HCEC 1CT (cell line): ENCODE results near the gene TMC7.

ENCODE experiments used
- DNase-seq: peaks from one replicate; pipeline ENCODE4 v3.0.0-alpha.2; 2017

TMC7 gene

DNA sequence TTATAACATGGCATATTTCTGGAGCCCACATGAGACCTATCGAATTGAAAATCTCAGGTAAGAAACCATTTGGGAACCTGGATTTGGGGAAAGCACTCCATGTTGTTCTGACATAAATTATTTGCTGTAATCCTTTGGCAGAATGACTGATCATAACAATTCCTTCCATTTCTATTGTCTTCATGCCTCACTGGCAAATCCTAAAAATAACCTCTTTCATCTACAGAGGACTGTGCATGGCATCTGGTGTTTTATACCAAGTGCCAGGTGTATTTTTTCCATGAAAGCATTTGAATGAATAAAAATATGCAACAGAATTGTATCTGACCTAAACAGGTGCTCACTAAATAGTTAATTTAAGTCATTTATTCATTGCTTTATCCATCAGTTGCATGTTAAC, 50.0 kb downstream of the TMC7 start:
- DNase-seq: no peak

DNA sequence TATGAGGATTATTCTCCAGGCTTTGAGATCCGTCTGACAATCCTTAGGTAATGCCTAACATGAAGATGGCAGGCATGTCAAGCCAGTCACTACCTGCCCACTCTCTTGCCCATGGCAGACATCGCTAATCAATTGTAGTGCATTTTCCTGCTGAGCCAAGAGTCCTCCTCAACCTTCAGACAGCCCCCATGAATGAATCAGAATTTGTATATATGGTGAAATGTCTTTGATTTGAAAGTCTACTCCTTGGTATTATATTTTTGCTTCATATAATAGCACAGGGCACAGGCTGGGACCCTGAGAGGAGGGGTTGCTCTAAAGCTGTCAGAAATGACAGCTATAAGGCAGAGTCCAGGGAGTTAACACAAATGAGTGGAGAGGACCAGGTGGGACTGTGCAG, 56.7 kb downstream of the TMC7 start:
- no peak for DNase-seq

DNA sequence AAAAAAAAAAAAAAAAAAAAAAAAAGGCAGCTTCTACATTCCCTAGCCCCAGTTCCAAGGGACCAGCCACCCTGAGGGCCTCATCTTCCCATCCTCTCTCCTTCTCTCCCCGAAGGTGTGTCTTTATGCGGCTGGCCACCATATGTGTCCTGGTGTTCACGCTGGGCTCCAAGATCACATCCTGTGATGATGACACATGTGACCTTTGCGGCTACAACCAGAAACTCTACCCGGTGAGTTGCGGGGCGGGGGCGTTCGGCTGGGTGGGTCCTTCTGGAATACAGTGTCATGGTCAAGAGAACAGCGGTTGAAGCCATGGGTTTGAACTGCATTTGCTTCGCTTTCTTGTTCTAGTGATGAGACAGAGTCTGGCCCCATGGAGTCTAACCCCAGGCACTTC, 61.0 kb downstream of the TMC7 start:
- no peak for DNase-seq

DNA sequence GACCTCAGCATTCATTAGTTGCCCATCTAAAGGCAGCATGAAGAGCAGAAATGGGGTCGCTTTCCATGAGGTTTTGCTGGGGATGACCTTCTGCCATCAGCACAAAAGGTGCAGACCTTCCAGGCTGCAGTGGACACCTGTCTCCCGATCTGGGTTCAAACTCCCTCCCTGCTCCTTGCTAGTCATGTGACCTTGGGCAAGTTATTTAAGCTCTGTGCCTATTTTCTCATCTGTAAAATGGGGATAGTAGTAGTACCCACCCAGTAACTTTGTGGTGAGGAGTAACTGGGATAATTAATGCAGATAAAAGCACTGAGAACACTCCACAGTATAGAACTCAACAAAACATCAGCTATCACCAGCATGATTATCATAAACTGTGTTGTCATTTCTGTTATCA, 62.3 kb downstream of the TMC7 start:
- DNase-seq: no peak

DNA sequence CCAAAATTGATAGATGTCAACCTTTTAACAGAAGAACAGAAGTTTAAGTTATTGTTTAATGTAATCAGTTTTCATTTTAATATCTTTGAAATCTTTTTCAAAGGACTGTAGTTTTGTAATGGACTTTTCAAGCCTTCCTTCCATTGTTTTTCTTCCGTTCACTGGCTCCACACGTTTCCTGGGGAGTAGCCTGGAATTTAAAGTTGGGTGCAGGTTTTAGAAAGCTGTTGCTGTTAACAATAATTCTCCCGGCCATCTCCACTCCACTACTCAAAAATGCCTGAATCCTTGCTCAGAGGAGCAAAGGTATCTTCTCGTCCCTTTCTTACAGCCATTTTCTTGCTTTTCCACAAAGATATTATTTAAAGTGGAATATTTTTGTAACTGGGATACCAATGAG, 79.0 kb downstream of the TMC7 start:
- no peak for DNase-seq

DNA sequence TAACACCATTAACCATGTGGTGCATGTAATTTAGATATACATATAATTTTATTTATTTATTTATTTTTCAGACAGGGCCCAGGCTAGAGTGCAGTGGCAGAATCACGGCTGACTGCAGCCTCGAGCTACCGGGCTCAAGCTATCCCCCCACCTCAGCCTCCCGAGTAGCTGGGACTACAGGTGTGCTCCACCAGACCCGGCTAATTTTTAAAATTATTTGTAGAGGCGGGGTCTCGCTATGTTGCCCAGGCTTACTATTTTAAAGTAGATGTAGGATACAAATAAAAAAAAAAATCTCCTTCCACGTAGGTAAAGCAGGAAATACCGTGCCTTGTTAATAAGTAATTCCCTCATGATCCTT, 83.2 kb downstream of the TMC7 start:
- no peak for DNase-seq

DNA sequence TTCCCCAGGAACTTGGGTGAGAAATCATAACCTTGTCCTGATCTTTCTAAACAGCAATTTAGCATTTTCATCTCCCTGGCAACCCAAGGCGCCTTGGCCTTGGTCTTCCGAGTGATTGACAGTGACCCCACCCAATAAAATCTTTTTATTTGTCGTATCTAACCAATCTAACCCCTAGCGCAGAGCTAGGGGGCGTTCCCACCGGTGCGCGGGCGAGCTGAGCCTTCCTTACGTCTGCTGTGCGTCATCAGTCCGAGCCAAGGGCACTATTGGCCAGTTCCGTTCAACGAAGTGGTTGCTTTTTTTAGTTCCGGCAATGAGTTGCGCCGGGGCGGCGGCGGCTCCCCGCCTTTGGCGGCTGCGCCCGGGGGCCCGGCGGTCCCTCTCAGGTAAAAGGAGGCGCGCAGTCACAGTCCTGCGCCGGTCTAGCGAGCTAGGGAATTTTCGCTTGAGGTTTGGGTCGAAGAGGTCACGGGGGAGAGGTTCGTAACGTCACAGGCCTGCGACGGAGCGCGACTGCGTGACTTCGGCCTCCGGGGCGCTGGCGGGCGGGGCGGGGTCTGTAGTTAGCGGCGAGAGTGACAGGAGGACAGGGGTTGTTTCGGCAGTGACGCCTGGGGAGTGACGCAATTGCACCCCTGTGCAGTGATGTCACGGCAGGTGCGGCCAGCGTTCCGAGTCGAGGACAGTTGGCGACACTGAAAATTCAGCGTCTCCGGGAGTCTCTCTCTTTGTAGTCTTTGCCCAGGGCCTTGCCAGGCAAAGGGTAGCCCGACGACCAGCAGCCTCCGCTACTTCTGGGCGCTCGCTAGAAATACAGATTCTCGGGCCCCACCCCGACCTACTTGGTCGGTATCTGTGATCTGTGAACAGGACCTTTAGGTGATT, 83.9 kb downstream of the TMC7 start, which contains the start of gene COQ7:
COQ7 (plus strand) TSS at position 266 of the 888 bp plus-strand sequence; CDS start at position 317, 51 bp downstream.
- peak; percentile 100 for DNase-seq

DNA sequence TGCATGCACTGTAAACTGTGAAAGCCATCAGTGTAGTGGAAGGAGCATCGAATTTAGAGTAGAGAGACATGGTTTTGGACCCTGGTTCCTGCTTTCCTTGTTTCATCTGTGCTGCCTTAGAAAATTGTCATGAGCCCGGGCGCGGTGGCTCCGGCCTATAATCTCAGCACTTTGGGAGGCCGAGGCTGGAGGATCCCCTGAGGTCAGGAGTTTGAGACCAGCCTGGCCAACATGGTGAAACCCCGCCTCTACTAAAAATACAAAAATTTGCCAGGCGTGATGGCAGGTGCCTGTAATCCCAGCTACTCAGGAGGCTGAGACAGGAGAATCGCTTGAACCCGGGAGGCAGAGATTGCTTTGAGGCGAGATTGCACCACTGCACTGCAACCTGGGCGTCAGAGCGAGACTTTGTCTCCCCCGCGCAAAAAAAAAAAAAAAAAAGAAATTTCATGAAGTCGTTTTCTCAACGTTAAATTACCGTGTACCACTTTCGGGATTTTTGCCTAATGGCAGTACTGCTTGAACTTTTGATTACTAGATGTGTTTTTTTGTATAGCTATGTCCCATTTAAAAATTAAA, 84.6 kb downstream of the TMC7 start:
- no peak for DNase-seq

DNA sequence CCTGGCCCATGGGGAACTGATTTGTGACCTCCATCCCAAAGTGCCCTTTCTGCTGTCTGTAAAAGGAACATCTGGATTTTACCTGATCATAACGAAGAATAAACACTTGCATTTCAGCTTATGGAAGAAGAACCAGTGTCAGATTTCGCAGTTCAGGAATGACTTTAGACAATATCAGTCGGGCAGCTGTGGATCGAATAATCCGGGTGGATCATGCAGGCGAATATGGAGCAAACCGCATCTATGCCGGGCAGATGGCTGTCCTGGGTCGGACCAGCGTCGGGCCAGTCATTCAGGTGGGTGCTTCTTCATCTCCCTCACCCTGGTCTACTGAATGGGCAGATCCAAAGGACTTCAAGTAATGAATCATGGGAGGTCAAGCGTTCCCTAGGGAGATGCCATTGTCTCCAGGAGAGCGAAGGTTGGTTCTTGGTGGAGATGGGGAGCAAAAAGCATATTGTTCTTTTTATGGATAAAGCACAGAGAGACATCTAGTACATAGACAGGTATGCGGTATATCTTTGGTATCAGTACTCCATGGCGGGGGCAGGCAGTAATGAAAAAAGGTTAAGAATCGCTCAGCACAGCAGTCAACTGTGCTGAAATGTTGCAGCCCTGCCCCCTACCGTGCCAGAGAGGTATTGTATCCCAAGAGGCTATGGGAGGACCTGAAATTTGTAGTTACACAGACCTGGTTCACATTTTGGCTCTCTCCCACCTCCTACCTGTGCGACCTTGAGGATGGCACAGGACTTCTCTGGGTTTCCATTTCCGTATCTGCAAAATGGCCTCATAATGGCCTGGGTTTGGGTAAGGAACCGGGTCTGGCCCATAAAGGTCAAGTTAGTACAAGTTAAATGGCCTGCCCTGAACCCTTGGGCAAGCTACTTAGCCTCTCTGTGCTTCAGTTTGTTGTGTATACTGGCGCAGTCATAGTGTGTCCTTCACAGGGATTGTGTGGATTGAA, 88.4 kb downstream of the TMC7 start:
- peak; percentile 33 for DNase-seq

DNA sequence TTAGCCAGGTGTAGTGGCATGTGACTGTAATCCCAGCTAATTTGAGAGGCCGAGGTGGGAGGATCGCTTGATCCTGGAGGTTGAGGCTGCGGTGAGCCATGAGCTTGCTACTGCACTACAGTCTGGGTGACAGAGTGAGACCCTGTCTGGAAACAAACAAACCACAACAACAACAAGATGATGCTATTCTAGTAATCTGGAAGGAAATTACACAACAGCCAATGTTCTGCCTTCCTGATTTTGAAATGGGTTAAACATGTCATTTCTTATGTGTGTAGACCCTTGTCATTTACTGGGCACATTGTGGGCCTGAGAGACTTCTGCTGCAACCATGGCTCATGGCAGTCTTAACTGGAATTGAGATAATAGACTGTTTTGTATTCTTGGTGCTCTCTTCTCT, 89.6 kb downstream of the TMC7 start:
- DNase-seq: no peak

DNA sequence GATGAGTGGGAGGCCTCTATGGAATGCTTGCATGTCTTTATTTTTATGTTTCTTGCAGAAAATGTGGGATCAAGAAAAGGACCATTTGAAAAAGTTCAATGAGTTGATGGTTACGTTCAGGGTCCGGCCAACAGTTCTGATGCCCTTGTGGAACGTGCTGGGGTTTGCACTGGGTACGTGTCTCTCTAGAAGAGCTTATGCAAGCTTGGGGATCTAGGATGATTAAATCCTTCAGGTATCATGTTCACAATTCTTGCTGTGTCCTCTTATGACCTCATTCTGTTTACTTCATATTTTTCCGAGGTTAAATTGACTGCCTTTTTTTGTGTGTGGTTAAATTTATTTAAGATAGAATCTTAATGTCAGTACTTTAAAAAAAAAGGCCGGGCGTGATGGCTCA, 90.1 kb downstream of the TMC7 start:
- no peak for DNase-seq

DNA sequence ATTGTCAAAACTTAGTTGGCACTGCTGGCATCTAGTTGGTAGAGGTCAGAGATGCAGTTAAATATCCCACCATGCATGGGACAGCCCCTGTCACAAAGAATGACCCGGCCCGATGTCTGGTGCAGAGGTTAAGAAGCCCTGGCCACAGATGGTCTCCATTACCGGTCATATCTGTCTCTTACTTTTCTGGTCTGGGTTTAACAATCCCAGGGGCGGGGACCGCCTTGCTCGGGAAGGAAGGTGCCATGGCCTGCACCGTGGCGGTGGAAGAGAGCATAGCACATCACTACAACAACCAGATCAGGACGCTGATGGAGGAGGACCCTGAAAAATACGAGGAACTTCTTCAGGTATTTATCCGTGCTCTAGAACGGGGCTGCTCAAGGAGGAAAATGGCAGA, 91.8 kb downstream of the TMC7 start:
- no peak for DNase-seq

DNA sequence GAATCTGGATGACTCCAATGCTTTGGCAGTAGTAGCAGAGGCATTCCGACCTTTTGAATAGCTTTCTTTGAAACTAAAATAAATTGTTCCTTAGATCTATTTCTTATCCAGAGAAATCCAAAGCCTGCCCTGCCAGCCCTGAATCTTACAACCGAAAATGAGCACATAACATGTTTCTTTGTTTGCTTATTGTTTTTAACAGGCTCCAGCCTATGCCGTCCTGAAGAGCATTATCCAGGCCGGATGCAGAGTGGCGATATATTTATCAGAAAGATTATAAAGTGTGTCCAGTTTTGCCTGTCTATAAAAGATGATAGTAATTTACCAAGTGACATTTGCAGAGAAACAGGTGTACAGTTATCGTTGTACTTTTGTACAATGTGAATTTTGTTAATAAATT, 94.1 kb downstream of the TMC7 start:
- DNase-seq: no peak

DNA sequence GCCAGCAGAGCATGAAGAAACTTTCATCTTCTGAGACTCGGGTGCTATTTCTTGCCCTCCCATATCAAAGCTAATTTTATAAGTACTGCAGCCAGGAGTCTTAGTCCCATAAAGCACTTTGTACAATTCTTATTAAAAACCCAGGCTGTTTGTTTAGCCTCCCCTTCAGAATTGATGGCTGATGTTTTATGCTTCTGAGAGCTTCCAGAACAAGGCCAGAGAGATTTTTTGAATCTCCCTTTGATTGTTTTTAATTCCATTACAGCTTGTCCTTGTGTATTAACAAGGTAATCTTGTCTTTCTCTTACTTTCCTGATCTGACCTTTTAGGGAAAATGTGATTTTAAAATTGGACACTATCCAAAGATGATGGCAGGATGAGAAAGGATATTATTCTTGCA, 99.9 kb downstream of the TMC7 start:
- no peak for DNase-seq

DNA sequence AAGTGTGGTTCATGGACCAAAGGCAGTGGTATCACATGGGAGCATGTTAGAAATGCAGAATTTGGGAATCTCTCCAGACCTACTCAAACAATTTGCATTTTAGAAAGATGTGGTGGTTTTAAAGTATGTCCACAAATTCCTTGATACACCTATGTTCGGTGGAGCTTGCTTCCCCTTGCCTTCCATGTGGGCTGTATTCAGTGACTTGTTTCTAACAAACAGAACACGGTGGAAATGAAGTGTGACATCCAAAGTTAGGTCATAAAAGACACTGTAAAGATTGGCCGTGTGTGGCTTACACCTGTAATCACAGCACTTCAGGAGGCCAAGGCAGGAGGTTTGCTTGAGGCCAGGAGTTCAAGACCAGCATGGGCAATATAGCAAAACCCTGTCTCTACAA, 100.4 kb downstream of the TMC7 start:
- DNase-seq: no peak

DNA sequence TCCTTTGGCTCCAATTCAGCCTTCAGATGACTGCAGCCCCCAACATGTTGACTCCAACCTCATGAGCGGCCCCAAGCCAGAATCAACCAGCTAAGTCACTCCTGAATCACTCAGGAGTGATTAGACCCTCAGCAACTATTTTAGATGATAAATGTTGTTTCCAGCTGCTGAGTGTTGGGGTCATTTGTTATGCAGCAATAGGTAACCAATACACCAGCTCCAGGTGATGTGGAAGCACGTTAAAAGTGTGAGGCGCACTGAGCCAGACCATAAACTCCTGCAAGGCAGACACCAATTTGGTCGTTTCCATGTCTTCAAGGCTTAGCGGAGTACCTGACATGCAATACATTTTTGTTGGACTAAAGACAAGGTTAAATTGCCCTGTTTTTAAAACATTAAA, 101.1 kb downstream of the TMC7 start:
- DNase-seq: no peak

DNA sequence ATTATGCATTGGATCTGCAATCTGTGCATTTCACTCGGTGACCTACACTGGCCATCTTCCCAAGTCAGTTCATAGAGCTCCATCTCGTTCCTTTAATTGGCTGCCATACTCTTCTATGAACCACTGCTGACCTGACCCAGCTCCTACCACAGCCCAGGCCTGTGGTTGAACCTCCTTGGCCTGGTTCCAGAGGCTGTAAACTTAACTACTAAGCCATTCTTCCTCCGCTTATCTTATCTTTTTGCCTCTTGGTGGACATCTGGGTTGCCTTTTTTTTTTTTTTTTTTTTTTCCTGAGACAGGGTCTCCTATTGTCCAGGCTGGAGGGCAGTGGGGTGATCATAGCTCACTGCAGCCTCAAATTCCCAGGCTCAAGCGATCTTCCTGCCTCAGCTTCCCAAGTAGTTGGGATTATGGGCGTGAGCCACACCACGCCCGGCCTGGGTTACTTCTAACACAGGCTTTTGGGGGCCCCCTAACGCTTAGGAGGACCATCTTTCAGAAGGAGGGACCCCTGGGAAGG, 102.0 kb downstream of the TMC7 start:
- DNase-seq: peak; percentile 11

DNA sequence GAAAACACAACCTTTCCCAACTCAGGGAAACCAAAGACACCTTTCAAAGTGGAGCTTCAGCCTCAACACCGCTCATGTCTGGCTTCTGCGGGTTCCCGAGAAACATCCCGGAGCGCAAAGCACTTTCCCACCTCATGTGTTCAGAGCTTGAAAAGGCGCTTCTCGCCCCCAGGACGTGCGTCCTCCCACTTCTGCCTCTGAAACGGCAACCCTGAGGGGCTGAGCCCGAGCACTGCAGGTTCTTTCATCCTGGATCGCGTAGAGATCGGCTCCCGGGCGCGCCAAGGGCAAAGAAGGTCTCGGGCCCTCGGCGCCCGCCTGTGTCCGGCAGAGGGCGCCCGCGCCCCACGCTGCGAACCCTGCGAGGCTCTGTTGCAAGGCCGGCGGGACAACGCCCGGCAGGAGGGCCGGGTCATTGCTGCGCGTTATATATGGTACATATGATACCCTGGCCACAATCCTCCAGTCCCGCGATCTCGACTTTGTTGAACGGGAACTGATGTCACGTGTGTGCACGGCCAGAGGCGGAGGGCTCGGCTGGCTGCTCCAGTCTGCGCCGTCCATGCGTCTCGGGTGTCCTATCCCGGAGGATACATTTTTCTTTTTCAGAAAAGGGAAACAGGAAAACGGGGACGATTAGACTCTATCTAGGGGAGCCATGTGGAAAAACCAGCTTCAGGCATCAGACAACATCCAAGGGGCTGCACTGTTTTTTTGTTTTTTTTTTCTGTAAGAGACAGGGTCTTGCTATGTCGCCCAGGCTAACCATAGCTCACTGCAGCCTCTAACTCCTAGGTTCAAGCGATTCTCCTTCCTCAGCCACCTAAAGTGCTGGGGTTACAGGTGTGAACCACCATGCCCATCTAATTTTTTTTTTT, 102.8 kb downstream of the TMC7 start:
- peak; percentile 92 for DNase-seq

DNA sequence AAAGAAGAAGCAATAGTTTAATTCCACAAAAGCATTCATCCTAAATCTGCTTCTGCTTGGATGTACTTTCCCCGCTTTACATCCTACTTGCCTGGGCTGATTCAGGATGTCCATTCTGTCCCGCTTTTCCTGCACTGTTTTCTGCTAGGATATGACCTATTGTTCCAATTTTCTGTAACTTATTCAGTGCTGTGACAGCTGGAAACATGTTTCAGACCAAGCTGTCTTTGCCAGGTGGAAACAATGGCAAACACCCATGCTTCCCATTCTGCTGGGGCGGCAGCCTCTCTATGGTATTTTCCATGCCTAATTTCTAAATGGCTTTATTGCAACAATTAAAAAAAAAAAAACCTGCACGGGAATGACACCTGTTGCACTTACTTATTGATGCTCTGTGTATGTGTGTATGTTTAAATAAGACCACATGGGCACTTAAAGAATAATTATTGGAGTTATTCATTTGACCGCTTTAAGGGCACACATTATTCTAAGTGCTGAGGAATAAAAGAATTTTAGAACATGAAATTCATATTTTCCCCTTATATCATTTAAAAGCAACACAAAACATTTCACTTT, 104.7 kb downstream of the TMC7 start:
- no peak for DNase-seq

DNA sequence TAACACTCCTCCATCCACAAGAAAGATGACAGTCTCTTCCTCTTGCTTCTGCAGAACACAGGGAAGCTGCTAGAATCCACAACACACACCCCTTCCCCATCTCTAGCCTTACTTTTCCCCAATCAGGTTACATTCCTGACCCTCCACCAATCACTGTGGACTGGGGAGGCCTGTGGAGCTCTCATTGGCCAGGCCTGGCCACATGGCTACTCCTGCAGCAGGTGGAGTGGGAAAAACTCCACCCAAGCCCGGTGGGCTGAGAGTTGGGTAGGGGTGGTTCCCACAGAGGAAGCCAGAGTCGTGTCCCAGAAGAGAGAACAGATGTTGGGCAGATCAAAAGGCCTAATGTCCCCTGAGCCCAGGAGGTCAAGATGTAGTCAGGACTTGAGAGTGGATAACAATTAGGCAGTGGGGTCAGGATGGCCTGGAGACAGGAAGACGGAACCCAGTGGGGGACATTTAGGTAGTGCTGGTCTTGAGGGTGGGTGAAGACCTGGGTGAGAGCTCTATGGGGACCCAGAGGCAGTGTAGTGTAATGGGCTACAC, 105.7 kb downstream of the TMC7 start:
- no peak for DNase-seq

DNA sequence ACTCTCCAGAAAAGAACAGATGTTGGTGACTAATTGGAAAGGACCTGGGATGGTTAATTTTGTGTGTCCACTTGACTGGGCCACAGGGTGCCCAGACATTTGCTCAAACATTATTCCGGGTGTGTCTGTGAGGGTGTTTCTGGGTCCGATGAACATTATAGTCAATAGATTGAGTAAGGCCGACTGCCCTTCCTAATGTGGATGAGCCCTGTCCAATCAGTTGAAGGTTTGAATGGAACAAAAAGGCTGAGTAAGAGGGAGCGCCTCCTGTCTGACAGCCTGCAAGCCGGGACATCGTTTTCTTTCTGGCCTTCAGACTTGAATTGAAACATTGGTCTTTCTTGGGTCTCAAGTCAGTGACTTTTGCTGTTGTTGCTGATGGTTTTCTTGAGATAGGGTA, 107.2 kb downstream of the TMC7 start:
- DNase-seq: no peak
